HUDEP-2 (cell line): ENCODE data around the gene ABCB11.
A peak's percentile ranks its signal among the peaks of the same experiment; 100 is the strongest.

Experiments
- DNase-seq, 76 experiments: peaks; one replicate each; lab custom pipeline; 2025; ENCODE audit not compliant: unreplicated experiment in 76 of 76; lab: John Stamatoyannopoulos, UW

The ABCB11 gene

GRCh38 chr2:168981651-168982050, 49.5 kb downstream of the ABCB11 start:
- DNase-seq: no peak

DNA sequence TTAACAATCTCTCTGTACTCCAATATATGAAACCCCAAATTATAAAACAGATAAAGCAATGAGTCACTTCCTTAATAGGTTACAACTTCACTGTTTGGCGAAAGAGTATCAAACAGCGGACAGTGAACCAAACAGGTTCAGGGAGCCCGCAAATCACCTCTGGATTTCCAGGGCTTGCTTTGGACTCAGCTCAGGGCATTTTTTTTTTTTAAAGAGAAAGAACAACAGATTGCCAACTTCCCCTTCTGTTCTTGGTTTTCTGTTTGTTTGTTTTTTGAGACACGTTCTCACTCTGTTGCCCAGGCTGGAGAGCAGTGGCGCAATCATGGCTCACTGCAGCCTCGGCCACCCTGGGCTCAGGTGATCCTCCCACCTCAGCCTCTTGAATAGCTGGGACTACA, 52.7 kb downstream of the ABCB11 start:
- DNase-seq: no peak

GRCh38 chr2:168977608-168978007, 53.5 kb downstream of the ABCB11 start:
- DNase-seq: peak in 3 of 76 experiments; percentile 6 to 30 (median 7)

GRCh38 chr2:168976034-168976654, 55.0 kb downstream of the ABCB11 start:
- peak in 73 of 76 experiments; percentile 25 to 92 (median 66) for DNase-seq

DNA sequence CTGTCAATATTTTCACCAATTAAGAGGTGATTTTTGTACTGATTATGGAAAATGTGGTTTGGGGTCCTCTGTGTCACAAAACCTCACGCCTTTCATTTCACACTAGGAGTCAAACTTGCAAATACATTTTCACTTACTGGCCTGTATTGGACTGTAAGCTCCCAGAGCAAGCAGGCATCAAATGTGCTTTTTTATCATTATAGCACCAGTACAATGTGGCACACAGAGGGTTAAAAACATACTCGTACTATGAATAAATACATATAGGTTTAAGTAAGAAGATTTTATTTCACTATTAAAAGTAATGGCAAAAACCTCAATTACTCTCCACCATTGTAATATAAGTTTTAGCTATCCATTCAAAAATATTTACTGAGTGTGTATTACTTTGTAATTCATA, 56.7 kb downstream of the ABCB11 start:
- DNase-seq: no peak

GRCh38 chr2:168971261-168971660, 59.9 kb downstream of the ABCB11 start:
- DNase-seq: no peak

DNA sequence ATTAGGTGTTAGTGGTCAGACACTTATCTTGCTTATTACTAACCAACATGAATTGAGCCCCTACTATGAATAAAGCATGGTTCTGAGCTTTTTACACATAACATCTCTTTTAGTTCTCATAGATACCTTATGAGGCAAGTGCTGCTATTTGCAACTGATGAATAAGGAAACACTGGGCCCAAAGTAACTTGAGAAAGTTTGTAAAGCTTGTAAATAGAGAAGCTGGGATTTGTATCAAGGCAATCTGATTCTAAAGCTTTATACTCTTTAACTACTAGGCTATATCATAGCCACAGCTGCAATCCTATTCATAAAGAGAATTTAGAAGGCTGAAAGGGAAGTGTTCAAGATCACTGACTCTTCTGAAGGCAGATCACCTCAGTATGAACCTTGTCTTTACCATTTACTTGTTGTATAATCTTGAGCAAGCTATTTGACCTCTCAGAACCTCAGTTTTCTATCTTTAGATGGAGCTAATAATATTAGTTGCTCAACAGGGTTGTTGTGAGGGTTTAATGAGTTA, 60.4 kb downstream of the ABCB11 start:
- no peak for DNase-seq

DNA sequence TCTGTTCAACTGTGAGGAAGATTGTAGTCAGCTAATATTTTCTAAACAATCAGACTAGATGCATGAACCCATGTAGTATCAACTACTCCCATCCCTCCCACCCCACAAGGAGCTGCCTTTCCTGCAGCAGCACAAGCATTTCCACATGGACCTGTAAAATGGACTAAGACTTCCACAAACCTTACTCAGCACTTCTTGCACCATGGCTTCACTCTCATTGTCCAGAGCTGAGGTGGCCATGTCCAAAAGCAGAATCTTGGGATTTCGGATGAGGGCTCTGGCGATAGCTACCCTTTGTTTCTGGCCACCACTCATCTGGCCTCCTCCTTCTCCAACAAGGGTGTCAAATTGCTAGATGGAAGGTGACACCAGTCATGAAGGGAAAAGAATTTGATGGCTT, 61.3 kb downstream of the ABCB11 start:
- DNase-seq: no peak

- no peak for DNase-seq
These were observed 62.8 kb downstream of the ABCB11 start for GRCh38 chr2:168968342-168968741.

DNA sequence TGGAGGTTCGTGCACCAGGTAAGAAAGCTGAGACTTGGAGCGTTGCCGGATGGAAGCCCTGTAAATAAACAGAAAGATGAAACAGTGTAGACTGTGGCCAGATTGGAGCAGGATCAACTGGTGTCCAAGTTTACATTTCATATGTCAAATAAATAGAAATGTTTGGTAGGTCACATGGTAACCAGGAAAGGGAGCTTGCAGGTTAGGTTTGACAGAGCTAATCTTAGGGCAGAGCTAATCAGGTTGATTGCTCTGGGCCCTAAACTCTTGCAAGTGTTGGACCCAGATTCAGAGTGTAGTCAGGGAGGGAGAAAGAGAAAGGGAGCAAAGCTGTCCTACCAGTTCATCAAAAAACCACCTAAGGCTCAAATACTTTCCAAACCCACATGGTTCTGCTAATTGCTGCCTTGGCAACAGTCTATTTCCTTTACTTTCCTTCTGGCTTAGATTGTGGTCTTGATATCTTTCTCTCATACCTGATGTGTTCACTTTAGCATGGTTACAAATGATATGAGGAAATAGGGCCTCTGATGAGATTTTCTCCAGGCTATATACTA, 66.8 kb downstream of the ABCB11 start:
- no peak for DNase-seq

- no peak for DNase-seq
These were observed 68.5 kb downstream of the ABCB11 start for GRCh38 chr2:168962636-168963035.

- peak in 37 of 76 experiments; percentile 3 to 75 (median 45) for DNase-seq
These were observed 69.5 kb downstream of the ABCB11 start for GRCh38 chr2:168961450-168962229.

GRCh38 chr2:168956392-168956791, 74.7 kb downstream of the ABCB11 start:
- no peak for DNase-seq

DNA sequence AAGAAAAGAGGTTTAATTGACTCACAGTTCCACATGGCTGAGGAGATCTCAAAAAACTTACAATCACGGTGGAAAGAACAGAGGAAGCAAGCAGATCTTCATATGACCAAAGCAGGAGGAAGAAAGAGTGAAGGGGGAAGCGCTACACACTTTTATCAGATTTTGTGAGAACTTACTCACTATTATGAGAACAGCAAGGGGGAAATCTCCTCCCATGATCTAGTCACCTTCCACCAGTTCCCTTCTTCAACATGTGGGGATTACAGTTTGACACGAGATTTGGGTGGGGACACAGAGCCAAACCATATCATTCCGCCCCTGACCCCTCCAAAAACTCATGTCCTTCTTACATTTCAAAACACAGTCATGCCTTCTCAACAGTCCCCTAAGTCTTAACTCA, 75.8 kb downstream of the ABCB11 start:
- DNase-seq: no peak

GRCh38 chr2:168954256-168954655, 76.9 kb downstream of the ABCB11 start:
- DNase-seq: no peak

GRCh38 chr2:168952424-168952823, 78.7 kb downstream of the ABCB11 start:
- DNase-seq: no peak

DNA sequence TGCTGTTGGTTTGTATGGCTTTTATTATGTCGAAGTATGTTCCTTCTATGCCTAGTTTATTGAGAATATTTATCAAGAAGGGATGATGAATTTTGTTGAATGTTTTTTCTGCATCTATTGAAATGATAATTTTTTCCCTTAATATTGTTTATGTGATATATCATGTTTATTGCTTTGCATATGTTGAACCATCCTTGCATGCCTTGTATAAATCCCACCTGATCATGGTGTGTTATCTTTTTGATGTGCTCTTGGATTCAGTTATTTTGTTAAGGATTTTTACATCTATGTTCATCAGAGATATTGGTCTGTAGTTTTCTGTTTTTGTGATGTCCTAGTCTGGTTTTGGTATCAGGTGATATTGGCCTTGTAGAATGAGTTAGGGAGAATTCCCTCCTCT, 79.3 kb downstream of the ABCB11 start:
- DNase-seq: no peak

DNA sequence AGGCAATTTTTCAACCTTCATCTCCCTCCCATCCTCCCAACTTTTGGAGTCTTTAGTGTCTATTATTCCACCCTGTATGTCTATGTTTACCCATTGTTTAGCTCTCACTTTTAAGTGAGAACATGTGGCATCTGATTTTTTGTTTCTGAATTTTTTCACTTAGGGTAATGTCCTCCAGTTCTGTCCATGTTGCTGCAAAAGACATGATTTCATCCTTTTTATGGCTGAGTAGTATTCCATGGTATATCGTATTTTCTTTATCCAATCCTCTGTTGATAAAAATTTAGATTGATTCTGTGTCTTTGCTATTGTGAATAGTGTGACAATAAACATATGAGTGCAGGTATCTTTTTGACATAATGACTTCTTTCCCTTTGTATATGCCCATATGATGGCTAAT, 81.8 kb downstream of the ABCB11 start:
- DNase-seq: no peak

GRCh38 chr2:168948621-168949212, 82.4 kb downstream of the ABCB11 start:
- peak in 12 of 76 experiments; percentile 1 to 28 (median 12) for DNase-seq

- DNase-seq: no peak
These were observed 85.6 kb downstream of the ABCB11 start for GRCh38 chr2:168945508-168945907.

DNA sequence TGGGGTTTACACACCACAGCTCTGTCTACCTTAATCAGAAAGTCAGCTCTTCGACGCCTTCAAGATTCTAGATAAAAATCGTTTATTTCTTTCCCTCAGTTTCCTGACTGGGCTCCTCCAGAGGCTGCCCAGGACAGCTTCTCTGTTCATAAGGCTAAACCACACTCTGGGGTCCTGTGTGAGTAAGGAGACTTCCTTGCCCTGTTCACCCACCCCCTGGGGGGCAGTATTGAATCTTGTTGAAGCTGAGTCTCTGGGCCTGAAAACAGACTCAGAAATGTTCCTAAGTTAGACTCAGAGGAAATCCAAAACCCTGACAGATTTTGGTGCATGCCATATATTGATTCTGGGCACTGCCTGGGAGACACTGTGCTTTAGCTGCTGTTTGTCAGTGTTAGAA, 87.1 kb downstream of the ABCB11 start:
- peak in 1 of 76 experiments; percentile 2 for DNase-seq
